BJ (cell line): ENCODE data around the gene ACAD10. TPM values are rescaled to one million over a fixed set of nuclear protein-coding genes. Genes with fewer than 3 reads are reported as not detected.
"Not testable (repeated sequence)": the region's sequence is repeated elsewhere in the genome, so short reads cannot be mapped to it uniquely, and the experiment has no call there.

ENCODE experiments used
- CTCF ChIA-PET: fragments of 350-600 bp; formaldehyde crosslinking; extraction: SDS; loops from one replicate; lab custom pipeline; 2021; ENCODE audit warnings: antibody characterized with exemption, inconsistent platforms; lab: Yijun Ruan, JAX
- POLR2A ChIA-PET: fragments of 300-600 bp; sonication (Branson Sonifier 250); formaldehyde crosslinking; extraction: SDS; loops from one replicate; lab custom pipeline; 2021; ENCODE audit warnings: antibody characterized with exemption; lab: Charles Lee
- DNase-seq: peaks from one replicate; pipeline ENCODE4 v3.0.0-alpha.2; 2011; ENCODE audit warnings: low read depth
- H3K27me3 ChIP-seq: 2 replicates; pipeline ENCODE4 v1.6.0; 2011; ENCODE audit warnings: low read length; ENCODE audit not compliant: control insufficient read depth, insufficient read depth
- H3K36me3 ChIP-seq: 2 replicates; pipeline ENCODE4 v1.5.1; 2011; ENCODE audit warnings: low read length; ENCODE audit not compliant: control insufficient read depth, insufficient read depth
- H3K4me3 ChIP-seq: 2 replicates; pipeline ENCODE4 v1.5.1; 2011; ENCODE audit warnings: low read depth, mild to moderate bottlenecking, control low read depth, low read length
- polyA plus RNA-seq: library from polyadenylated mRNA; depleted of rRNA; stranded (reverse); fragments of >200 nt; gene quantifications from 2 replicates; pipeline ENCODE4 v1.2.3, GENCODE V29; 2011
- TF ChIP-seq, protein P1 (sequence below): IDR thresholded peaks from 2 replicates; pipeline ENCODE4 v1.5.1; 2011; ENCODE audit warnings: low read depth, mild to moderate bottlenecking, control low read depth, inconsistent platforms, low read length, moderate library complexity; ENCODE audit not compliant: insufficient read depth

The ACAD10 gene
- polyA plus RNA-seq, 1 experiment: 15.4 TPM

DNA sequence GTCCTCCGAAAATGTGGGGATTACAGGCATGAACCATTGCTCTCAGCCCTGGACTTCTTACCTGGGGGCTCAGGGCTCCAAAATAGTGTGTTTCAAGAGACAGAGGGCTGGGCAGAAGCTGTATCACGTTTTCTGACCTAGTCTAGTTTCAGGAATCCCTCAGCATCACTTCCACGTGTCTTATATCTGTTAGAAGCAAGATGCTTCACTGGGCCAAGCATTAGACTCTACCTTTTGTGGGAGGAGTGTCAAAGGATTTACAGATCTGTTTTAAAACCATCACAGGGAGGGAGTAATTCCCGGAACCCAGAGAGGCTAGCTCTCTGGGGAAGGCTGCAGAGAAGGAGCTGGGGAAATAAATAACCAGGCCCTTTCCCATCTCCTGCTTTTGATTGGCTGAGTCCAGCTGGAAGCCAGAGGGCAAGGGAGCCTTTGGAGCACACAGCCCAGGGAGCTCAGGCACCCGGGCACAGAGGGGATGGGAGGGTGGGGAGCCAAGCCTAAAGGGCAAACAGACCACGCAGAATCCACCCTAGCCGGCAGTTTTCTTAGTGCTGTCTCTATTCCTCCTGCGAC, 47.6 kb downstream of the ACAD10 start:
- CTCF ChIA-PET: interaction anchor here (1.6 kb wide), 2 partner anchors 9 to 20 kb away, joined by 3 to 4 read pairs; no protein-coding TSS in a partner anchor
- H3K27me3 ChIP-seq: no peaks in the 10 kb centered on the region

DNA sequence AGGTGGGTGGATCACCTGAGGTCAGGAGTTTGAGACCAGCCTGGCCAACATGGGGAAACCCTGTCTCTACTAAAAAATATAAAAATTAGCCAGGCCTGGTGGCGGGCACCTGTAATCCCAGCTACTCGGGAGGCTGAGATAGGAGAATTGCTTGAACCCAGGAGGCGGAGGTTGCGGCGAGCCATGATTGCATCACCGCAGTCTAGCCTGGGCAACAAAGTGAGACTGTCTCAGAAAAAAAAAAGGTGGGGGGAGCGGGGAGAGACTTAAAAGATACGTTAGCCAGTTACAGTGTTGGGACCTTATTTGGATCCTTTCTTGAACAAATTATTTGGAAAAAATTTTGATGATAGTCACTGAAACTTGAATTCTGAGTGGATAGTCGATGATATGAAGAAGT, 53.7 kb downstream of the ACAD10 start:
- H3K36me3 ChIP-seq, DNase-seq, POLR2A ChIA-PET, H3K27me3 ChIP-seq, H3K4me3 ChIP-seq: not testable (repeated sequence)
- CTCF ChIA-PET: interaction anchor here (1.5 kb wide), 1 partner anchor 73 kb away, joined by 6 read pairs; no protein-coding TSS in a partner anchor

More for the DNA sequence above, 47.6 kb downstream of the ACAD10 start:
- TF ChIP-seq, protein P1, sequence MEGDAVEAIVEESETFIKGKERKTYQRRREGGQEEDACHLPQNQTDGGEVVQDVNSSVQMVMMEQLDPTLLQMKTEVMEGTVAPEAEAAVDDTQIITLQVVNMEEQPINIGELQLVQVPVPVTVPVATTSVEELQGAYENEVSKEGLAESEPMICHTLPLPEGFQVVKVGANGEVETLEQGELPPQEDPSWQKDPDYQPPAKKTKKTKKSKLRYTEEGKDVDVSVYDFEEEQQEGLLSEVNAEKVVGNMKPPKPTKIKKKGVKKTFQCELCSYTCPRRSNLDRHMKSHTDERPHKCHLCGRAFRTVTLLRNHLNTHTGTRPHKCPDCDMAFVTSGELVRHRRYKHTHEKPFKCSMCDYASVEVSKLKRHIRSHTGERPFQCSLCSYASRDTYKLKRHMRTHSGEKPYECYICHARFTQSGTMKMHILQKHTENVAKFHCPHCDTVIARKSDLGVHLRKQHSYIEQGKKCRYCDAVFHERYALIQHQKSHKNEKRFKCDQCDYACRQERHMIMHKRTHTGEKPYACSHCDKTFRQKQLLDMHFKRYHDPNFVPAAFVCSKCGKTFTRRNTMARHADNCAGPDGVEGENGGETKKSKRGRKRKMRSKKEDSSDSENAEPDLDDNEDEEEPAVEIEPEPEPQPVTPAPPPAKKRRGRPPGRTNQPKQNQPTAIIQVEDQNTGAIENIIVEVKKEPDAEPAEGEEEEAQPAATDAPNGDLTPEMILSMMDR: no peak
- Histone ChIP-seq H3K4me3 (no peak overlapping the region), H3K36me3 (peaks cover 8% of the 10 kb centered on the region)
- POLR2A ChIA-PET: no interaction called here
- no peak for DNase-seq

DNA sequence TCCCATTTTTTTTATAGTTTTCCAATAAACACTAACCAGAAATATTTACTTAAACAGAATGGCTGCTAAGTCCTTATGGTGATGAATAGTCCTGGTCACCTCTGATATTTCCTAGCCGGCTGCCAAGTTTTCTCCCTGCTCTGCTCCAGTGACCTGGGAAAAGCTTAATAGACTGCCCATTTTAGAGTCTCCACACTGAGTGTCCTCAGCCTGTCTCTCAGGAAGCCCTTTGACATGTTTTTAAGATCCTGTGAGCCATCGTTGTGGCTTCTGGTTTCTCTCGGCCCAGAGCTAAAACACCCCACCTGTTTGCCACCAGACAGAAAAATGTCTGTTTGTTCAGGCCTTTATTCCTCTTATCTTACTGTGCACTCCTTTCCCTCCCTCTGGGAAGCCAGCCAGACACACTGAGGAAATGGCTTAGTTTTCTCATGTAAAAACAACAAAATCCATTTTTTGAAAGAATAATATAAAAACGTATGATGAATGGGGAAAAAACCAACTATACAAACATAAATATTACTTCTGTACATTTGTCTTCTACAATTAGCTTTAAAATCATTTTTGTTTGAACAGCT, 55.5 kb downstream of the ACAD10 start:
- Histone ChIP-seq H3K4me3 (no peak overlapping the region), H3K36me3 (peaks cover 7% of the 10 kb centered on the region), H3K27me3 (no peaks in the 10 kb centered on the region)
- ChIA-PET POLR2A (no interaction called here), CTCF (interaction anchor here (1.3 to 1.5 kb wide), 2 partner anchors 8 to 12 kb away, joined by 4 to 5 read pairs; no protein-coding TSS in a partner anchor)
- no peak for DNase-seq
- TF ChIP-seq, protein P1: no peak

DNA sequence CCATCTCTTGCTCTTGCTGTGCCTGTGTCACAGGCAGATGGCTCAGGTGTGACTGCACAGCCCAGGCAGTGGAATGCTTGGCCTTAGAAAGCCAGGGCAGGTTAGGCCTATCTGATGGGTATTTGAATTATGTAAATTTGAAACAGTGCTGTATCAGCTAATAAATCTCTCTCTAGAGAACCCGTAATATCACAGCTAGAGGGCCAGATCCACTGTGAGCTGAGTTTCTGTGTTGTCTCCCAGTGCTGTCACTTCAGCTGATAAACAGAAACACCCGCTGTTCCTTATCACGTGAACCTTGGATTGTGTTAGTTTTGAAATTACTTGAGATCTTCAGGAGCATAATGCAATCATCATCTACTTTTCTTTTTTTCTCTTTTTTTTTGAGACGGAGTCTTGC, 59.4 kb downstream of the ACAD10 start:
- ChIA-PET POLR2A (no interaction called here), CTCF (interaction anchor here (1.2 to 2.6 kb wide), 3 partner anchors 8 to 68 kb away, joined by 6 to 12 read pairs (median 9); no protein-coding TSS in a partner anchor)
- no peak for DNase-seq
- TF ChIP-seq, protein P1: no peak
- H3K36me3 ChIP-seq: peaks cover 19% of the 10 kb centered on the region
- no peaks in the 10 kb centered on the region for H3K27me3 ChIP-seq
- H3K4me3 ChIP-seq: no peak overlapping the region

GRCh38 chr12:111747333-111747732, 61.5 kb downstream of the ACAD10 start:
- CTCF ChIA-PET: interaction anchor here (0.7 kb wide), 1 partner anchor 72 kb away, joined by 3 read pairs; no protein-coding TSS in a partner anchor
- peaks cover 19% of the 10 kb centered on the region for H3K36me3 ChIP-seq
- H3K4me3 ChIP-seq: no peak overlapping the region
- TF ChIP-seq, protein P1: no peak
- DNase-seq: no peak
- POLR2A ChIA-PET: no interaction called here
- no peaks in the 10 kb centered on the region for H3K27me3 ChIP-seq
